Pancreas (tissue), 10 donors: Measurements from ENCODE around the gene PTPRG. TPM values are rescaled to one million over a fixed set of nuclear protein-coding genes. Genes with fewer than 3 reads are reported as not detected.

Source experiments
- ATAC-seq, 4 donors: fragments of 200-7000 bp; cut with Tn5 transposase; one replicate each; pipeline versions ENCODE4 v1.8.0 to v1.9.1; 2020; ENCODE audit warnings: mild to moderate bottlenecking in 4 of 4, moderate library complexity in 4 of 4
- DNase-seq, 6 donors: peaks; one replicate each; pipeline ENCODE4 v3.0.0-alpha.2; 2020
- FAIRE-seq: peaks from 2 replicates; lab custom pipeline; 2012; peaks lifted over from hg19 to GRCh38; lab: Jason Lieb, UNC
- H3K27ac ChIP-seq, 4 donors: fragments of 200-600 bp; sonication (generic); 1 replicate in 3 of 4; 2 replicates in 1 of 4; pipeline versions ENCODE4 v1.5.0 to v1.8.0; 2020
- H3K27me3 ChIP-seq, 4 donors: fragments of 200-600 bp; one replicate each; pipeline ENCODE4 v1.8.0; 2021
- H3K36me3 ChIP-seq, 3 donors: fragments of 200-600 bp; sonication (generic) in 1 of 3; one replicate each; pipeline versions ENCODE4 v1.5.0 to v1.8.0; 2020 to 2021
- H3K4me1 ChIP-seq, 3 donors: fragments of 200-600 bp; one replicate each; pipeline ENCODE4 v1.8.0; 2021
- H3K4me3 ChIP-seq, 4 donors: fragments of 200-600 bp; sonication (generic) in 2 of 4; one replicate each; pipeline versions ENCODE4 v1.5.0 to v1.8.0; 2020 to 2021
- H3K9me3 ChIP-seq, 4 donors: fragments of 200-600 bp; one replicate each; pipeline ENCODE4 v1.8.0; 2021
- CTCF ChIP-seq, 4 donors: fragments of 200-600 bp; sonication (generic) in 3 of 4; IDR thresholded peaks; one replicate each; pipeline versions ENCODE4 v1.5.0 to v1.8.0; 2021; ENCODE audit warnings: antibody characterized with exemption in 4 of 4
- WGBS, 2 donors: extraction: QIAGEN DNeasy Blood & Tissue Kit; methylation state at CpG; one replicate each; pipeline ENCODE4 v1.1.7; 2013; 5-methylcytosine and 5-hydroxymethylcytosine counted together
- intact Hi-C, 3 donors: fragments of 100-400 bp; cut with DNase I; formaldehyde crosslinking; loops; one replicate each; pipeline versions ENCODE4 v1.11.1 to v1.14.2; 2022
- polyA plus RNA-seq, 2 donors: library from polyadenylated mRNA; stranded (reverse); fragments of 200-250 nt; gene quantifications; one replicate each; pipeline ENCODE4 v1.2.3, GENCODE V29; 2013
- total RNA-seq, 6 donors: library from RNA; stranded (reverse); fragmentation: NEBNext Ultra II Directional in 4 of 6; extraction: Animal tissue kit (Norgen Biotek cat#: 25700) in 4 of 6; gene quantifications; one replicate each; pipeline versions ENCODE4 v1.2.1 to v1.2.4, GENCODE V29; 2021 to 2023
- donor health status: healthy with polysubstance abuse.
- donor health status: DM: no; HTN: no; CAD: no; lungs with moderate emphysema.
- donor health status: DM: no; HTN: no; CAD: no.
- donor health status: control.
- donor health status: control.
- donor health status: Bipolar disorder and iron deficiency.
- donor health status: DM: yes; HTN: yes; CAD: no.
- donor health status: DM: no; HTN: no; CAD: no.
- donor health status: DM: no; HTN: no; CAD: no.
- donor health status: DM: yes; HTN: yes; CAD: no.

PTPRG gene
- total and polyA plus RNA-seq, 8 donors: 2.8 to 20.5 (median 9.5) TPM

- no peaks in the 10 kb centered on the region for H3K4me1 ChIP-seq
- intact Hi-C loops: no loop called here
- ATAC-seq (peak in 3 of 4 donors; percentile 46 to 55 (median 51)), DNase-seq (no peak), FAIRE-seq (no peak)
- 60 to 61% methylated on average over 6 of the region's 6 CpGs for WGBS, 2 donors
- H3K36me3 ChIP-seq: no peaks in the 10 kb centered on the region
- H3K4me3 ChIP-seq: no peak overlapping the region
- no peaks in the 10 kb centered on the region for H3K9me3 ChIP-seq
- H3K27ac ChIP-seq: no peak overlapping the region
- no peak for TF ChIP-seq CTCF (IDR thresholded peaks at IDR 0.05)
- no peaks in the 10 kb centered on the region for H3K27me3 ChIP-seq
Observed at GRCh38 chr3:61669668-61670299, 108.4 kb downstream of the PTPRG start.

GRCh38 chr3:61673651-61674050, 112.3 kb downstream of the PTPRG start:
- H3K9me3 ChIP-seq: no peaks in the 10 kb centered on the region
- H3K4me3 ChIP-seq: no peak overlapping the region
- DNase-seq (no peak), FAIRE-seq (no peak), ATAC-seq (no peak)
- 64 to 78% methylated on average over 3 of the region's 3 CpGs for WGBS, 2 donors
- no peaks in the 10 kb centered on the region for H3K36me3 ChIP-seq
- H3K27me3 ChIP-seq: no peaks in the 10 kb centered on the region
- no peak for TF ChIP-seq CTCF (IDR thresholded peaks at IDR 0.05)
- no peaks in the 10 kb centered on the region for H3K4me1 ChIP-seq
- intact Hi-C loops: no loop called here
- H3K27ac ChIP-seq: no peak overlapping the region

- no peaks in the 10 kb centered on the region for H3K4me1 ChIP-seq
- FAIRE-seq: no peak
- intact Hi-C loops: no loop called here
- ATAC-seq: no peak
- H3K36me3 ChIP-seq: no peaks in the 10 kb centered on the region
- no peak overlapping the region for H3K27ac ChIP-seq
- TF ChIP-seq CTCF (IDR thresholded peaks at IDR 0.05): no peak
- no peak overlapping the region for H3K4me3 ChIP-seq
- WGBS, 2 donors: 52 to 70% methylated on average over 1 of the region's 1 CpG
- no peaks in the 10 kb centered on the region for H3K27me3 ChIP-seq
- no peaks in the 10 kb centered on the region for H3K9me3 ChIP-seq
- DNase-seq: no peak
Observed at GRCh38 chr3:61674596-61674995, 113.2 kb downstream of the PTPRG start.

GRCh38 chr3:61679026-61679425, 117.7 kb downstream of the PTPRG start:
- Histone ChIP-seq H3K27me3 (no peaks in the 10 kb centered on the region), H3K4me3 (no peak overlapping the region), H3K9me3 (no peaks in the 10 kb centered on the region), H3K27ac (no peak overlapping the region), H3K36me3 (no peaks in the 10 kb centered on the region), H3K4me1 (no peaks in the 10 kb centered on the region)
- no peak for DNase-seq
- no peak for FAIRE-seq
- no peak for ATAC-seq
- WGBS, 2 donors: 88 to 94% methylated on average over 4 of the region's 4 CpGs
- intact Hi-C loops: no loop called here
- TF ChIP-seq CTCF (IDR thresholded peaks at IDR 0.05): no peak

GRCh38 chr3:61680617-61681016, 119.2 kb downstream of the PTPRG start:
- FAIRE-seq: no peak
- no peak for TF ChIP-seq CTCF (IDR thresholded peaks at IDR 0.05)
- no CpG with 5 or more reads among the region's 3 CpGs for WGBS, 2 donors

More at GRCh38 chr3:61680617-61681016, 119.2 kb downstream of the PTPRG start:
- Histone ChIP-seq H3K4me3 (no peak overlapping the region), H3K4me1 (no peaks in the 10 kb centered on the region), H3K27ac (no peak overlapping the region), H3K27me3 (no peaks in the 10 kb centered on the region), H3K36me3 (no peaks in the 10 kb centered on the region), H3K9me3 (no peaks in the 10 kb centered on the region)
- intact Hi-C loops: no loop called here
- DNase-seq (no peak), ATAC-seq (no peak)
